T-helper 9 cell (primary cell): ENCODE data around the gene DNAL1.

Experiments used
- DNase-seq: peaks from one replicate; pipeline ENCODE4 v3.0.0-alpha.2; 2020

Gene DNAL1

DNA sequence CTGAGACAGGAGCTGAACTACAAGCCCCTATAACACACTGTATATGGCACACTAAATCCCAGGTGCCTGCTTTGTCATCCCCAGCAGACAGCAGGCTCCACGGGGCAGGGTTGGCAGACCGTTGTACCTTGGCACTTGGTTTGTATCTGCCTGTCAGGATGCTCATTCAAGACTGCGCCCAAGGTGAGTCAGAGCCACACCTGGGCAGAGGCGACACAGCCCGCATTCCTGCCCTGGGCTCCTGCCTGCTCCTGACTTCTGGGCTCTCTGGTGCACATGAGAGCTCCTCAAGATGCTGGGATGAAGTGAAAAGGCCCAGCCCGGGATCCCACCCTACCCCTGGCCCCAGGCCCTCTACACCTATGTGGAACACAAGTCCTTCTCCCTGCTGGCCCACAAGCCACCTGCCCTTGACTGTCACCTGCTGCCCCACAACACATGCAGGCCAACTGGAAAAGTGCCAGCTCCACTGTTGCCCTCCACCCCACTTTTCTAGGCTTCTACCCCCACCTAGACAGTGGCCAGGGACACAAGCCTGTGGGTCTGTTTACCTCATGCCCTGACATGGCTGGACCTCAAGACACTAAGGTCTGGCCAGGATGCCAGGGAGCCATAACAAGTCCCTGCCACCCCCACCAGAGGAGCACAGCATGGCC lies 100.2 kb downstream of the DNAL1 start:
- DNase-seq = no peak

DNA sequence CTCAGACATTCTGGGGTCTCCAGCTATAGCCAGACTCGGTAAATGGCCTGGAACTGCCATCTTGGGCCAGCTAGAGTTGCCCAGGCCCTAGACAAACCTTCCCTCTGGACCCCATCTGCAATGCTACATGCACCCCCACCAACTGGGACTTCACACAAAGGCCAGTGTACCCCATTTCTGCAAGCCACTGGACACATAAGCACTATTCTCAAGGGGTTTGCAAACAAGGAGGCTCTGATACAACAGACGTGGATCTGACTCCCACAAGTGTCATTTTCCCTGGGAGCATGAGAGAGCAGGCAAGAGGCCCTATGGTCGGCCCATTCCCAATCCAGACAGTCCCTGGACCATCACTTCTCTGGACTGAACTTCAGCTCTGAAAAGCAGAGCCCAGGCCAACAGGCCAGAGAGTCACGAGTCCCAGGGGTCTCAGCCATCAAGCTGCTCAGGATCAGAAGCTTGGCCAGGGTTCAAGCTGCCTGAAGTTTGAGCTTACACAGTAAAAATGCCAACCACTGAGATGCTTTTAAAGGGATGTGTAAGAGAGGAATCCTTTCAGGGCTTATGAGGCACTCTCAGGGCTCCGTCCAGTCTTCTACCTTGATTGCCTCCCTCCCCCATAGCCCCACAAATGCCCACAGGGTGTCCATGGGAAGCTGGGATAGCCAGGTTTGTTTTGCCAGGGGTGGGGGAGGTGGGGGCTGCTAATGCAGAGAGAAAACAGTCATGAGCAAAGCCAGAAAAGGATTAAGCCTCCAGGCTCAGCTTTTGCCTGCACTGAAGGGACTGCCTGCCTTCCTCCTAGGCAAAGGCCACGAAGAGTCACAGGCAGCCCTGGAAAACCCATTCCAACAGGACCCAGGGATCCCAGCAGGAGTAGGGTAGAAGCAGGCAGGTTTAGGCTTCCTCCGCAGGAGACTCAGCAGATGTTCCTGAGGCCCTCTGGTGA lies 101.1 kb downstream of the DNAL1 start:
- no peak for DNase-seq

- DNase-seq = no peak
Measured at GRCh38 chr14:73746520-73747378, 102.0 kb downstream of the DNAL1 start.

GRCh38 chr14:73747379-73748211 lies 102.8 kb downstream of the DNAL1 start:
- no peak for DNase-seq

DNA sequence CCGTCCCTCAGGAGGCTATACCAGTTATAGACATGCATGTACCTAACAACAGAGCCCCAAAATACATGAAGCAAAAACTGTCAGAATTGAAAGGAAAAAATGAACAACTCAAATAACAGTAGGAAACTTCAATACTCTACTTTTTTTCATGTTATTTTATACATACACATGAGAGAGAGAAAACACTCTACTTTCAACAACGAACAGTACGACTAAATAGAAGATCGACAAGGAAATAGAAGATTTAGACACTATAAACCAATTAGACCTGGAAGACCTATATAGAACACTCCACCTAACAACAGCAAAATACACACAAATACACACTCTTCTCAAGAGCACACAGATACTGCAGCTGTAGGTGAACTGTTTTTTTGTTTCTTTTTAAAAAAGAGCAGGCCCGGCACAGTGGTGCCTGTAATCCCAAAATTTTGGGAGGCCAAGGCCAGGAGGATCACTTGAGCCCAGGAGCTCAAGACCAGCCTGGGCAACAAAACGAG lies 104.1 kb downstream of the DNAL1 start:
- no peak for DNase-seq

- DNase-seq = no peak
Measured at GRCh38 chr14:73749706-73750530, 105.1 kb downstream of the DNAL1 start.

DNA sequence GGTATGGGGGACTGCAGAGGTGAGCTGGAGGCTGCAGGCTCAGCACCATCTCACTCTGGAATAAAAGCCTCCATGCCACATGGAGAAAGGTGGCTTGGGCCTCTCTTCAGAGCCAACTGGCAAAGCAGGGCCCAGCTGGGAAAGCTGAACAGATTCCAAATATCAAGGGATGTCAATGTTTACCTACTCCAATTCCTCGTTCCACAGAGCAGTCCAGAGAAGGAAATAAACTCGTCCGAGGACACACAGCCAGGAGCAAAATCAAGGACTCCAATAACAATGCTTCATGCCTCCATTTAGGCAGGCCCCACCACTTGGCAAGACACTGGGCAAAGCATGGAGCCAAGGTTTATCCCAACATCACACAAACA lies 105.7 kb downstream of the DNAL1 start:
- no peak for DNase-seq

- DNase-seq = no peak
Measured at GRCh38 chr14:73751157-73751691, 106.4 kb downstream of the DNAL1 start.

DNA sequence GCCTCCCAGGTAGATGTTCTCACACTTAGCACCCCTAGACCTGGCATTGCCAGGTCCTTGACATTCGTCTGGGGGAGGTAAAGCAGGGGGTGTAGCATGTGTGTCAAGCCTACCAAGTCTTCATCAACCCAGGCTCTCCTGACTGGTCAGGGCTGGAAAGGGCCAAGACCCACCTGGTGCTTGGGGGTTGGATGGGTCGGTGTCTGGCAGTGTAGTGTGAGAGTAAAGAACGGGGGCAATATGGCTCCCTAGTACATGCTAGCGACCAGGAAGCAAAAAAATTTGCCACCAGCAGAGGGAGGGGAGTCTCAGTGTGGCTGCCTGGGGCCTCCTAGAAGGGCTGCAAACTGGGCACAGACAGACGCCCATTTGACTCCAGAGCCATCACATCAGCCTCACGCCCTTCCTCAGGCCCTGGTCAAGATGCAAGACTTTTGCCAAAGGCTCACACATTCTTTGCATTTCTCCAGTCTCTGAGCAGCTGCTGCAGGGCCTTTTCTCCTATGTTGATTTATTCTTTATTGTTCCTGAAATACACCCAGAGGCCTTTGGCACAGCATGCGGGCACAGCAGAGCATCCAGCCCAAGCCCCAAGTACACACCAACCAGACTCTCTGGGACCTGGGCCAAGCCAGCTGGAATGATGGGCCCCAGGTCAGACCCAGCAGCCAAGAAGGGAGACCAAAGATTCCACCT lies 107.7 kb downstream of the DNAL1 start:
- no peak for DNase-seq
